Caco-2 (cell line): ENCODE data around the gene RERE. TPM values are rescaled to one million over a fixed set of nuclear protein-coding genes. Genes with fewer than 3 reads are reported as not detected.
A peak's percentile ranks its signal among the peaks of the same experiment; 100 is the strongest.
"Not testable (repeated sequence)": the region's sequence is repeated elsewhere in the genome, so short reads cannot be mapped to it uniquely, and the experiment has no call there.

Source experiments
- BruUV-seq: library from RNA; stranded (reverse); fragments of 400-500 nt; replicated peaks from 2 replicates; lab custom pipeline; 2021; lab: Mats Ljungman, UMichigan
- CTCF ChIA-PET: fragments of 300-600 bp; sonication (Branson Sonifier 250); formaldehyde crosslinking; loops from one replicate; lab custom pipeline; 2022; ENCODE audit warnings: antibody characterized with exemption; lab: Charles Lee
- POLR2A ChIA-PET: fragments of 300-600 bp; sonication (Branson Sonifier 250); formaldehyde crosslinking; loops from one replicate; lab custom pipeline; 2022; ENCODE audit warnings: antibody characterized with exemption; lab: Charles Lee
- DNase-seq, 2 experiments: peaks; one replicate each; pipeline versions ENCODE4 v3.0.0 to v3.0.0-alpha.2; 2020 to 2022
- H3K27me3 ChIP-seq: replicated peaks from 2 replicates; pipeline ENCODE4 v1.6.0; 2011; ENCODE audit warnings: low read length; ENCODE audit not compliant: control insufficient read depth, insufficient read depth
- H3K36me3 ChIP-seq: 2 replicates; pipeline ENCODE4 v1.5.1; 2011; ENCODE audit warnings: low read length; ENCODE audit not compliant: control insufficient read depth, insufficient read depth
- H3K4me1 ChIP-seq: fragments of 250-450 bp; sonication (Bioruptor Pico); 2 replicates; pipeline ENCODE4 v1.5.1; 2020; ENCODE audit warnings: mild to moderate bottlenecking
- H3K4me3 ChIP-seq: 2 replicates; pipeline ENCODE4 v1.5.1; 2011; ENCODE audit warnings: low read depth, mild to moderate bottlenecking, control low read depth, low read length
- H3K9me3 ChIP-seq: fragments of 250-450 bp; sonication (Bioruptor Pico); 2 replicates; pipeline ENCODE4 v1.5.1; 2020; ENCODE audit warnings: mild to moderate bottlenecking, moderate library complexity
- H3K27ac Mint-ChIP-seq: one replicate; pipeline ENCODE4 v1.8.0; 2022; ENCODE audit warnings: mixed read lengths; ENCODE audit not compliant: unreplicated experiment
- H3K27me3 Mint-ChIP-seq: one replicate; pipeline ENCODE4 v1.8.0; 2022; ENCODE audit warnings: mixed read lengths; ENCODE audit not compliant: insufficient read depth, unreplicated experiment
- H3K36me3 Mint-ChIP-seq: one replicate; pipeline ENCODE4 v1.8.0; 2022; ENCODE audit warnings: mild to moderate bottlenecking, mixed read lengths; ENCODE audit not compliant: insufficient read depth, unreplicated experiment
- H3K4me1 Mint-ChIP-seq: one replicate; pipeline ENCODE4 v1.8.0; 2022; ENCODE audit warnings: low read depth, mixed read lengths; ENCODE audit not compliant: unreplicated experiment
- H3K4me3 Mint-ChIP-seq: one replicate; pipeline ENCODE4 v1.8.0; 2022; ENCODE audit warnings: mild to moderate bottlenecking, moderate library complexity, mixed read lengths; ENCODE audit not compliant: unreplicated experiment
- H3K9me3 Mint-ChIP-seq: one replicate; pipeline ENCODE4 v1.8.0; 2022; ENCODE audit warnings: mixed read lengths; ENCODE audit not compliant: unreplicated experiment
- CTCF ChIP-seq, 2 experiments: fragments of 200-600 bp in 1 of 2; IDR thresholded peaks; 1 replicate in 1 of 2; 2 replicates in 1 of 2; pipeline versions ENCODE4 v1.5.1 to v1.8.0; 2011 to 2022; ENCODE audit warnings: antibody characterized with exemption in 1 of 2, control low read depth in 1 of 2, inconsistent platforms in 1 of 2, low read depth in 1 of 2, low read length in 1 of 2, mild to moderate bottlenecking in 1 of 2, moderate library complexity in 1 of 2; ENCODE audit not compliant: insufficient read depth in 1 of 2, severe bottlenecking in 1 of 2, unreplicated experiment in 1 of 2
- intact Hi-C: fragments of 100-400 bp; cut with micrococcal nuclease; formaldehyde crosslinking; loops from one replicate; pipeline ENCODE4 v1.10.0; 2022; ENCODE audit not compliant: unreplicated experiment
- total RNA-seq: library from RNA; stranded (reverse); gene quantifications from 2 replicates; pipeline ENCODE4 v1.2.3, GENCODE V29; 2022

The RERE gene
- total RNA-seq, 1 experiment from 2014 or later, result 85.2 TPM

GRCh38 chr1:8835941-8836643 lies 18.7 kb upstream of the RERE start:
- DNase-seq, result no peak
- Histone ChIP-seq H3K27me3 (no peaks in the 10 kb centered on the region), H3K4me3 (no peak overlapping the region), H3K9me3 (no peaks in the 10 kb centered on the region), H3K4me1 (no peaks in the 10 kb centered on the region), H3K36me3 (no peaks in the 10 kb centered on the region)
- intact Hi-C loops, result no loop called here
- no peaks in the 10 kb centered on the region for H3K4me1 Mint-ChIP-seq
- BruUV-seq, result no TSS peak
- ChIA-PET CTCF (no interaction called here), POLR2A (no interaction called here)
- no peak overlapping the region for H3K27ac Mint-ChIP-seq
- TF ChIP-seq CTCF (IDR thresholded peaks at IDR 0.05; ENCODE audit: insufficient read depth in 1 of 2, low read depth in 1 of 2, low read length in 1 of 2, severe bottlenecking in 1 of 2, unreplicated experiment in 1 of 2), result no peak
- no peaks in the 10 kb centered on the region for H3K9me3 Mint-ChIP-seq
- H3K36me3 Mint-ChIP-seq, result no peaks in the 10 kb centered on the region
- H3K4me3 Mint-ChIP-seq, result no peak overlapping the region
- H3K27me3 Mint-ChIP-seq, result no peaks in the 10 kb centered on the region

- no peaks in the 10 kb centered on the region for H3K27me3 Mint-ChIP-seq
- ChIA-PET CTCF (no interaction called here), POLR2A (no interaction called here)
- no peaks in the 10 kb centered on the region for H3K9me3 ChIP-seq
- H3K27ac Mint-ChIP-seq, result no peak overlapping the region
- no peaks in the 10 kb centered on the region for H3K36me3 Mint-ChIP-seq
- intact Hi-C loops, result no loop called here
- H3K4me3 ChIP-seq, result no peak overlapping the region
- H3K4me1 Mint-ChIP-seq, result peaks cover 7% of the 10 kb centered on the region
- H3K27me3 ChIP-seq, result no peaks in the 10 kb centered on the region
- BruUV-seq, result no TSS peak
- no peak overlapping the region for H3K4me3 Mint-ChIP-seq
- peak; percentile 39 to 41 for TF ChIP-seq CTCF (IDR thresholded peaks at IDR 0.05; ENCODE audit: insufficient read depth in 1 of 2, low read depth in 1 of 2, low read length in 1 of 2, severe bottlenecking in 1 of 2, unreplicated experiment in 1 of 2)
- no peaks in the 10 kb centered on the region for H3K36me3 ChIP-seq
- H3K4me1 ChIP-seq, result no peaks in the 10 kb centered on the region; the same call in 1 of the 2 replicates
- no peak for DNase-seq
- H3K9me3 Mint-ChIP-seq, result no peaks in the 10 kb centered on the region
Measured at GRCh38 chr1:8831340-8831739, 13.9 kb upstream of the RERE start.

GRCh38 chr1:8830732-8831131 lies 13.3 kb upstream of the RERE start:
- H3K4me3 ChIP-seq, H3K36me3 Mint-ChIP-seq, H3K4me1 ChIP-seq, H3K27ac Mint-ChIP-seq, H3K27me3 ChIP-seq, POLR2A ChIA-PET, H3K4me1 Mint-ChIP-seq, CTCF ChIA-PET, H3K4me3 Mint-ChIP-seq, DNase-seq, H3K9me3 Mint-ChIP-seq, BruUV-seq, H3K27me3 Mint-ChIP-seq, H3K36me3 ChIP-seq, intact Hi-C loops, H3K9me3 ChIP-seq: not testable (repeated sequence)
